ENCODE measurements around the gene ARPP19.
A peak's percentile ranks its signal among the peaks of the same experiment; 100 is the strongest.
"Not testable (repeated sequence)": the region's sequence is repeated elsewhere in the genome, so short reads cannot be mapped to it uniquely, and the experiment has no call there.

The ARPP19 gene

GRCh38 chr15:52576692-52577091, 7.9 kb upstream of the ARPP19 start:
- ChIA-PET CTCF (interaction anchor here (0.8 kb wide), 1 partner anchor 245 kb away, joined by 3 read pairs; no protein-coding TSS in a partner anchor), POLR2A (ENCODE audit: low non-redundant PET) (no interaction called here)
- no peak for TF ChIP-seq CTCF (conservative IDR thresholded peaks at IDR 0.05; ENCODE audit: low read depth)
- no peak overlapping the region for H3K27ac ChIP-seq
- DNase-seq (ENCODE audit: low spot score), result no peak

- CTCF ChIA-PET, result interaction anchor here (0.8 kb wide), 1 partner anchor 244 kb away, joined by 3 read pairs; no protein-coding TSS in a partner anchor
- POLR2A ChIA-PET (ENCODE audit: low non-redundant PET); H3K27ac ChIP-seq; DNase-seq (ENCODE audit: low spot score): not testable (repeated sequence)
Observed at GRCh38 chr15:52575573-52575972, 6.7 kb upstream of the ARPP19 start.

GRCh38 chr15:52575072-52575471, 6.2 kb upstream of the ARPP19 start:
- CTCF ChIA-PET, result no interaction called here
- H3K27ac ChIP-seq, result no peak overlapping the region
- DNase-seq (ENCODE audit: low spot score), result no peak
- POLR2A ChIA-PET (ENCODE audit: low non-redundant PET), result no interaction called here
- TF ChIP-seq CTCF (conservative IDR thresholded peaks at IDR 0.05; ENCODE audit: low read depth), result no peak

GRCh38 chr15:52574623-52575022, 5.8 kb upstream of the ARPP19 start:
- CTCF ChIA-PET; H3K27ac ChIP-seq; DNase-seq (ENCODE audit: low spot score); POLR2A ChIA-PET (ENCODE audit: low non-redundant PET): not testable (repeated sequence)

GRCh38 chr15:52567871-52568600, 794 bp downstream of the ARPP19 start:
- peak overlapping the region; percentile 91 for H3K27ac ChIP-seq
- ChIA-PET CTCF (no interaction called here), POLR2A (ENCODE audit: low non-redundant PET) (no interaction called here)
- peak; percentile 52 for DNase-seq (ENCODE audit: low spot score)
- TF ChIP-seq CTCF (conservative IDR thresholded peaks at IDR 0.05; ENCODE audit: low read depth), result no peak

GRCh38 chr15:52566889-52567288, 1.9 kb downstream of the ARPP19 start:
- POLR2A ChIA-PET (ENCODE audit: low non-redundant PET), result no interaction called here
- TF ChIP-seq CTCF (conservative IDR thresholded peaks at IDR 0.05; ENCODE audit: low read depth), result no peak
- CTCF ChIA-PET, result interaction anchor here (0.6 kb wide), 2 partner anchors 70 to 389 kb away, joined by 4 read pairs; no protein-coding TSS in a partner anchor
- H3K27ac ChIP-seq, result no peak overlapping the region
- no peak for DNase-seq (ENCODE audit: low spot score)

- DNase-seq (ENCODE audit: low spot score); POLR2A ChIA-PET (ENCODE audit: low non-redundant PET): not testable (repeated sequence)
- CTCF ChIA-PET, result interaction anchor here (0.6 kb wide), 2 partner anchors 37 to 388 kb away, joined by 3 to 4 read pairs; no protein-coding TSS in a partner anchor
- peak overlapping the region; percentile 5; the same call in 1 of the 2 replicates for H3K27ac ChIP-seq
Observed at GRCh38 chr15:52565417-52566358, 3.1 kb downstream of the ARPP19 start.
